ENCODE measurements around the gene TARM1. TPM values are rescaled to one million over a fixed set of nuclear protein-coding genes. Genes with fewer than 3 reads are reported as not detected.

Gene TARM1
- total and polyA plus RNA-seq, 2 of the 8 experiments (the other 6 are each of a cell fraction or from before 2014, with no cell fraction given), result not detected

DNA sequence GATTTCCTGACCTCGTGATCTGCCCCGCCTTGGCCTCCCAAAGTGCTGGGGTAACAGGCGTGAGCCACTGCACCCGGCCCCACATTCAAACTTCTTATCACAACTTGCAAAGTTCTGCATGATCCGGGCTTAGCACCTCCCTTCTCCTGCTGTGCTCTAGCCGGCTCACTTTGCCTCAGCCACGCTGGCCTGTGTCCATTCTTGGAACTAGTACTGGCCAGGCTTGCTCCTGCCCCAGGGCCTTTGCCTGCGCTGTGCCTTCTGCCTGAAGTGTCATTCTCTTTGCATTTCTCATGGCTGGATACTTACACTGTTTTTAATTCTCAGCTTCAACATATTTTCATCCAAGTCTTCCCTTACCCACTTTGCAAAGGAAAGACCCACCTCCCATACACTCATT, 59.8 kb downstream of the TARM1 start:
- H4K5ac ChIP-seq (ENCODE audit: insufficient read length, low read depth, low read length), result no peak overlapping the region
- no peak overlapping the region for H2BK15ac ChIP-seq (ENCODE audit: low read length)
- no peak overlapping the region for H4K91ac ChIP-seq (replicated peaks; ENCODE audit: insufficient read length, low read length)
- H3K56ac ChIP-seq (replicated peaks; ENCODE audit: insufficient read length, low read depth, low read length), result no peak overlapping the region
- H3K4me3 ChIP-seq (ENCODE audit: extremely low read depth in 1 of 4, insufficient read depth in 2 of 4, low read depth in 3 of 4, low read length in 4 of 4), result no peak overlapping the region
- no peak overlapping the region for H3K23ac ChIP-seq (ENCODE audit: insufficient read length)
- ChIA-PET CTCF (ENCODE audit: partially characterized antibody) (interaction anchor here (0.6 to 5.2 kb wide), 8 partner anchors 8 to 355 kb away, joined by 3 to 33 read pairs (median 5); partner anchors contain the start of gene CACNG6), POLR2A (ENCODE audit: partially characterized antibody) (interaction anchor here (1.0 to 1.7 kb wide), 5 partner anchors 21 to 76 kb away, joined by 3 to 5 read pairs (median 3); partner anchors contain the start of gene CACNG6)
- no peak overlapping the region for H3K4me2 ChIP-seq (ENCODE audit: insufficient read depth in 1 of 2, low read depth in 2 of 2, low read length in 2 of 2)
- H3K9ac ChIP-seq (replicated peaks in 1 of 4; ENCODE audit: extremely low read depth in 1 of 4, low read depth in 3 of 4, low read length in 3 of 4), result no peak overlapping the region
- H3K4ac ChIP-seq (replicated peaks; ENCODE audit: insufficient read length, low read depth, low read length), result no peak overlapping the region
- no peaks in the 10 kb centered on the region for H4K20me1 ChIP-seq (replicated peaks in 1 of 2; ENCODE audit: control insufficient read depth in 1 of 2, insufficient read depth in 2 of 2, low read length in 2 of 2)
- no peak overlapping the region for H2BK5ac ChIP-seq (ENCODE audit: low read depth, low read length)
- no peaks in the 10 kb centered on the region for H3K79me2 ChIP-seq (ENCODE audit: control insufficient read depth in 1 of 2, insufficient read depth in 2 of 2, low read length in 2 of 2)
- peaks cover 0 to 6% (median 3%) of the 10 kb centered on the region in 4 experiments; a peak in 4 of 7 replicates for H3K4me1 ChIP-seq (replicated peaks in 1 of 4; ENCODE audit: control insufficient read depth in 3 of 4, insufficient read depth in 4 of 4, low read length in 3 of 4)
- no peak overlapping the region for H2BK20ac ChIP-seq (ENCODE audit: low read length)
- H3K27ac ChIP-seq (ENCODE audit: low read depth, low read length), result no peak overlapping the region
- no peak overlapping the region for H4K8ac ChIP-seq (ENCODE audit: extremely low read depth, insufficient read depth, low read length)
- H3K79me1 ChIP-seq (ENCODE audit: low read depth, low read length), result no peaks in the 10 kb centered on the region
- no peak overlapping the region for H3K18ac ChIP-seq (ENCODE audit: extremely low read depth, low read length)
- H2BK12ac ChIP-seq (ENCODE audit: low read depth, low read length), result no peak overlapping the region
- FAIRE-seq (no peak), DNase-seq (ENCODE audit: low read depth in 1 of 2, low spot score in 2 of 2) (no peak)
- no peak overlapping the region for H2AK5ac ChIP-seq (ENCODE audit: low read depth, low read length)
- H3K14ac ChIP-seq (ENCODE audit: insufficient read length), result no peak overlapping the region
- peaks cover 0 to 2% (median 0%) of the 10 kb centered on the region in 4 experiments; a peak in 1 of 7 replicates for H3K27me3 ChIP-seq (replicated peaks in 1 of 4; ENCODE audit: control insufficient read depth in 3 of 4, extremely low read depth in 1 of 4, insufficient read depth in 3 of 4, low read length in 3 of 4)
- 91% methylated on average over 8 of the region's 8 CpGs; no CpG with 5 or more reads in 1 of the 2 experiments for WGBS, 2 experiments (ENCODE audit: extremely low coverage in 1 of 2, insufficient coverage in 1 of 2, insufficient read length in 1 of 2, insufficient replicate concordance in 2 of 2, low coverage in 1 of 2, low lambda C conversion rate in 2 of 2, missing lambda C conversion rate in 1 of 2)
- no peak overlapping the region for H2BK120ac ChIP-seq (replicated peaks; ENCODE audit: low read depth, low read length)
- no peak for TF ChIP-seq CTBP2 (IDR thresholded peaks at IDR 0.05; ENCODE audit: borderline replicate concordance, insufficient read depth, insufficient read length, low read length)
- TF ChIP-seq JUND (IDR thresholded peaks at IDR 0.05; ENCODE audit: low read length), result no peak
- TF ChIP-seq HDAC6 (IDR thresholded peaks at IDR 0.05; ENCODE audit: low read depth, low read length), result no peak
- no peak for TF ChIP-seq EP300 (IDR thresholded peaks at IDR 0.05; ENCODE audit: borderline replicate concordance in 1 of 2, low read depth in 2 of 2, low read length in 2 of 2)
- no peak for TF ChIP-seq SP1 (IDR thresholded peaks at IDR 0.05; ENCODE audit: low read depth, low read length)
- no peak for TF ChIP-seq CBX8 (IDR thresholded peaks at IDR 0.05; ENCODE audit: borderline replicate concordance, low read depth, low read length)
- no peak for TF ChIP-seq SIRT6 (IDR thresholded peaks at IDR 0.05; ENCODE audit: low read length)
- TF ChIP-seq TCF12 (IDR thresholded peaks at IDR 0.05; ENCODE audit: low read depth, low read length), result no peak
- no peaks in the 10 kb centered on the region; a peak in 1 of 8 replicates for H3K36me3 ChIP-seq (ENCODE audit: control insufficient read depth in 2 of 4, insufficient read depth in 4 of 4, low read length in 3 of 4)
- H2AFZ ChIP-seq (ENCODE audit: low read length), result no peak overlapping the region
- H3K23me2 ChIP-seq (ENCODE audit: low read depth, low read length), result no peaks in the 10 kb centered on the region
- no peaks in the 10 kb centered on the region for H3K9me3 ChIP-seq (ENCODE audit: insufficient read depth in 2 of 2, low read depth in 1 of 2, low read length in 1 of 2)
